ENCODE measurements around the gene SERPINF2.
"Not testable (repeated sequence)": the region's sequence is repeated elsewhere in the genome, so short reads cannot be mapped to it uniquely, and the experiment has no call there.

Gene SERPINF2

DNA sequence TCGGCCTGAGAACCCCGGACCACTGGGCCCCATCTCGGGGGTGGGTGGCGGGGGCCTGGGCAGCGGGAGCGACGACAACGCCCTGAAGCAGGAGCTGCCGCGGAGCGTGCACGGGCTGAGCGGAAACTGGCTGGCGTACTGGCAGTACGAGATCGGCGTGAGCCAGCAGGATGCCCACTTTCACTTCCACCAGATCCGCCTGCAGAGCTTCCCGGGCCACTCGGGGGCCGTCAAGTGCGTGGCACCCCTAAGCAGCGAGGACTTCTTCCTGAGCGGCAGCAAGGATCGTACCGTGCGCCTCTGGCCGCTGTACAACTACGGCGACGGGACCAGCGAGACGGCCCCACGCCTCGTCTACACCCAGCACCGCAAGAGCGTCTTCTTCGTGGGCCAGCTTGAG lies 8.9 kb upstream of the SERPINF2 start:
- DNase-seq (ENCODE audit: low read depth in 2 of 2, low spot score in 1 of 2) = no peak

DNA sequence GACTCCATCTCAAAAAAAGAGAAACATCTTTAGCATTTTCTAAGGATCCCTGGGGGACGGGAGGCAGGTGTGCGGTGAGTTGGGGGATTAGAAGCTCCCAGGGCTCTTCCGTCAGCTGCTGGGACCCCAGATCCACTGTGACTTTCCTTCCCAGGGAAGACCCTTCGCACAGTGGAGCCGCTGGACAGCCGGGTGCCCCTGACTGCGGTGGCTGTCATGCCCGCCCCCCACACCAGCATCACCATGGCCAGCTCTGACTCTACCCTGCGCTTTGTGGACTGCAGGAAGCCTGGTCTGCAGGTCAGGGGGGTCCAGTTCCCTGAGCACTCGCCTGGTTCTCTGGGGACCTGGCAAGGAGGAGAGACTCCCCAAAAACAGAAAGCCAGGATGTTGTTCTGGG lies 7.3 kb upstream of the SERPINF2 start:
- no peak for DNase-seq (ENCODE audit: low read depth in 2 of 2, low spot score in 1 of 2)

DNA sequence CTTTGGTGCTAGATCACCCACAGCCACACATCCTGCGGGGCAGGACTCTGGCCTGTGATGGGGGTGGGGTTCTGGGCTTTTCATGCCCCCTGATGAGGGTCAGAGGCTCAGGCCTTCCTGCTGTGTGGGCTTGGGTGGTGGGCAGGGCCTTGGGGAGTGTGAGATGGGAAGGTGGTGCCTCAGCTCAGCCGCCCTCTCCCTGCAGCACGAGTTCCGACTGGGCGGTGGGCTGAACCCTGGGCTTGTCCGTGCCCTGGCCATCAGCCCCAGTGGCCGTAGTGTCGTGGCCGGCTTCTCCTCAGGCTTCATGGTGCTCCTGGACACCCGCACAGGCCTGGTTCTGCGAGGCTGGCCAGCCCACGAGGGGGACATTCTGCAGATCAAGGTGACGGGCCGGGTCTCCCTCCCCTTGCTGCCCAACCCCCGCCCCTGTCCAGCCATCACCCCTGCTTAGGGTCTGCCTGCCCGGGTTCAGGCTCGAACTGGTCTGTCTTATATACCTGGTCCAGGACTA lies 6.8 kb upstream of the SERPINF2 start:
- no peak for DNase-seq (ENCODE audit: low read depth in 2 of 2, low spot score in 1 of 2)

DNA sequence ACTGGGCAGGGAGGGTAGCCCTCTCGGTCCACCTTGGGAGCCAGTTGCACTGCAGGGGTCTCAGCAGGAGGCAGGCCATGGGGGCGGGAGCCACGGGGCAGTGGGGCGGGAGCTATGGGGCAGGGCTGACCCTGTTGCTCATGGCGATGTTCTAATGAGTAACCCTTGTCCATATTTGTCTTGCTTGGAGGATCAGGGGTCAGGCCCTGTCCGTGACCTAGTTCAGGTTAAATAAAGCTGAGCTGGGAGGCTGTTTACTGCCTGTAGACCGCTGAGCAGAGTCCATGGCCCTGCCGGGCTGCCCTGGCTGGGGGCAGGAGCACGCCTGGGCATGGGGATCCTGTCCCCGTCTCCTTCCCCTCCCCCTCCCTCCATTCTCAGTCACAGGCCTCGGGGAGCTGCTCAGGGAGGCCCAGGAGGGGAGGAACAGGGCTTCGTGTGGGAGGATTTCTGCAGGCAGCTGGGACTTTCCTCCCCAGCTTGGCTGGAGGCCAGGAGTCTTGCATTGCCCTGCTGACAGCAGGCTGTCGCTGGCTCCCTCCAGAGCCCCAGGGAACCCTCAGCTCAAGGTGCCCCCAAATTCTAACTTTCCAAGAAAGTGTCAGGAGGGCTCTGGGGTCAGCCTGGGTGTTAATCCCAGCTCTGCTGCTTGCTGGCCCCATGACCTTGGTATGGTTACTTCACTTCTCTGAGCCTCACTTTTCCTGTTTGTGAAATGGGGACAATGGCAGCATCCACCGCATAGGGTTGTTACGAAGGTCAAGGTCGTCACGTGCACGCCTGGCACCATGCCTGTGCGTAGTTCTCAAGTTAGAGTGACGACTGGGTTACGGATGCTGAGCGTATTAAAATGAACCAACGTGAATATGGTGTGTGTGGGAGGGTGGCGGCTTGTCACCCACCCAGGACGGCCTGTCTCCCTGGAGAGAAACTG lies 6.1 kb upstream of the SERPINF2 start:
- DNase-seq (ENCODE audit: low read depth in 2 of 2, low spot score in 1 of 2) = no peak

DNA sequence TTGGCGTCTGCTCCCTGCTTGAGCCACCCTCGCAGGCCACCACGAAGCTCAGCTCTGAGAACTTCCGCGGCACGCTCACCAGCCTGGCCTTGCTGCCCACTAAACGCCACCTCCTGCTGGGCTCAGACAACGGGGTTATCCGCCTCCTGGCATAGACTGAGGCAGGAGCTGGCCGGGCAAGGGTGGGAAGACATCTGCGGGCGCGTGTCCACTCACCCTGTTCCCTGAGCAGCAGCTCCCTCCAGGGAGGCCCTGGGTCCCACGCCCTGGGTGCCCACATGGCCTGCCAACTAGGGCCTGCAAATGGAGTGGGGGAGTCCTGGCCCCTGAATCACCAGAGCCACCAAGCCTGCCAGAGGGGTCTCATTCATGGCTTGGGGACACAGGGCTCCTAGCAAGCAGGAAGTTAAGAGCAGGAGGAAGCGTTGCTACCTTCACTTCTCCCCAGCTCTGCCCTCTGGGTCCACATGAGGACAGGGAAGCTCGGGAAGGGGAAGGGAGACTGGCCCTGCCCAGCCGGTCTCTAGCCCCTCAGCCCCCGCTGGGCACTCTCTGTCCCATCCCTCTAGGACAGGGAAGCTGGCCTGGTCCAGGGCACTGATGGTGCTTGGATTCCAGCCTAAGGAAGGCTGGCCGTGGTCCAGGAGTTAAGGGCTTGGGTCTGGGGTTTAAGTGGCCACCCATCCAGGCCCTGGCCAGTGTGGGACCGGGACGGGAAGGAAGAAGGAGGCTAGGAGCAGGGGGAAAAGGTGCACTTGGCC lies 5.0 kb upstream of the SERPINF2 start:
- DNase-seq (ENCODE audit: low read depth in 2 of 2, low spot score in 1 of 2) = no peak

DNA sequence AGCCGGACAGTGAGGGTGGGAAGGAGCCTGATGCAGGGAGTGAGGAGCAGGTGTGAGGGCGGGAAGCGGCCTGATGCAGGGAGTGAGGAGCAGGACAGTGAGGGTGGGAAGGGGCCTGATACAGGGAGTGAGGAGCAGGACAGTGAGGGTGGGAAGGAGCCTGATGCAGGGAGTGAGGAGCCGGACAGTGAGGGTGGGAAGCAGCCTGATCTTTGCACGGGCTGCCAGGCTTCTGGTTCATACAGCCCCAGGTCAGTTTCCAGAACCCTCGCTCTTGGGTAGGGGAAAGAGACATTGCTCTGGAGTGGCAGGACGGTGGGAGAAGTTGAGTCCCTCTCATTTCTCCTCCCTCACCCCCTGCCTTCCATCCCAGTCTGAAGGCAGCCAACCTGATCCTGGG lies 772 bp upstream of the SERPINF2 start:
- not testable (repeated sequence) for DNase-seq (ENCODE audit: low read depth in 2 of 2, low spot score in 1 of 2)

DNA sequence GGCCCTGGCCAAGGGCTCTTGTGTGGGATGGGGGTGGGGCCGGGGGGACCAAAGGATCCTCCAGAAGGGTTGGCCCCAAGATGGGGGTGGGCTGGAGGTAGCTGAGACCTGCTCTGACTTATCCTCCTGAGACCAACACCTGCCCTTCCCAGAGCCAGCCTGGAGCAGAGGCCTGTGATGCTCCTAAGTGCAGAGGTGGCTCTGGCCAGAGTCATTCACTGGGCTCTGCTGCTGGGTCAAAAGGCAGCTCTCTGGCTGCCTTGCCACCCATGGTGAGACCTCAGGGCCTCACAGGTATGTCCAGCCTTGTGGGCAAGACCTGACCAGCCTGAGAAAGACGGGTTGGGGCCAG lies 393 bp downstream of the SERPINF2 start:
- no peak for DNase-seq (ENCODE audit: low read depth in 2 of 2, low spot score in 1 of 2)

DNA sequence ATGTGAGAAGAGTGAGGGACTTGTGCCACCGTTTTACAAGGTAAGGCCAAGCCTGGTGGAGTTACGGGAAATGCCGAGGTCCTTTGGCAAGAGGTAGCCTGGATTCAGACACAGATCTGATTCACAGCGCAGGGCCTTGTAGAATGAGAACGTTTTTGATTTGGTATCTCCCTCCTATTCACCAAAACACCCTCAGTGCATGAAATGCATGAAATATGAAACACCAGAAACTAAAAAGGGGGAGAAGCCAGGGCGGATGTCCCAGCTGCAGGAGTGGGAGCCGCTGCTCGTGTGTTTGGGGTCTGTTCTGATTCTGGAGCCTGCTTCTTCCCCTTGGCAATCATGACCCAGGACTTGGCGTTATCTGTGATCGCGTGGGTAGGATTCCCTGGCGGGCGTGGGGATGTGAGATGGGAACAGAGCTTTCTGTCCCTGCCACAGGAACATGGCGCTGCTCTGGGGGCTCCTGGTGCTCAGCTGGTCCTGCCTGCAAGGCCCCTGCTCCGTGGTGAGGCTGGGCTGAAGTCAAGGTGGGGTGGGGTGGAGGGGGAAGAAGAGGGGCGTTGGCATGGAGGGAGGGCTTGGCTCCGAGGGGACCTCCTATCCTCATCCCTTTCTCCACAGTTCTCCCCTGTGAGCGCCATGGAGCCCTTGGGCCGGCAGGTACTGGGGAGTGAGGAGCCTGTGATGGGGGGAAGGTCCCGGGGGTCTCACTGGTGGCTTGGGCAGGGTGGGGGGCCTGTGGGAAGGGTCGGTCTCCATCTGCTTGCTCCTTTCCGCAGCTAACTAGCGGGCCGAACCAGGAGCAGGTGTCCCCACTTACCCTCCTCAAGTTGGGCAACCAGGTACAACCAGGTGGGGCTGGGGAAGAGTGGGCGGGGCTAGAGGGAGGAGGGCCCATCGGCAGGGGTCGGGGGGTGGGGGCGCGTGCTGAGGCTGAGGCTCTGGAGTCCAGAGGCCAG lies 2.2 kb downstream of the SERPINF2 start:
- DNase-seq (ENCODE audit: low read depth in 2 of 2, low spot score in 1 of 2) = no peak

DNA sequence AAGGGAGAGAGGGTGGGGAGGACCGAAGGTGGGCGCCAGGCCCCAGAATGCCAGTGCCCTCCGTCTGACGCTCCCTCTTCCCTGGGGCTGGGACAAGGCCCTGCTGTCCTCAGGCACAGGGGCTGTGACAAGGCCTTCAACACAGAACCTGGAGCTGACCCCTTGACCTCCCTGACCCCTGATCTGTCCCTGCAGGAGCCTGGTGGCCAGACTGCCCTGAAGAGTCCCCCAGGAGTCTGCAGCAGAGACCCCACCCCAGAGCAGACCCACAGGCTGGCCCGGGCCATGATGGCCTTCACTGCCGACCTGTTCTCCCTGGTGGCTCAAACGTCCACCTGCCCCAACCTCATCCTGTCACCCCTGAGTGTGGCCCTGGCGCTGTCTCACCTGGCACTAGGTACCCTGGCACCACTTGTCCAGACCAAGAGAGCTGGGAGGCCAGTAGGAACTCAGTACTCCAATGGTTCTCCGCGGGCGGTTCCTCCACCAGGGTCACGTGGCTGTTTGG lies 2.9 kb downstream of the SERPINF2 start:
- DNase-seq (ENCODE audit: low read depth in 2 of 2, low spot score in 1 of 2) = no peak

DNA sequence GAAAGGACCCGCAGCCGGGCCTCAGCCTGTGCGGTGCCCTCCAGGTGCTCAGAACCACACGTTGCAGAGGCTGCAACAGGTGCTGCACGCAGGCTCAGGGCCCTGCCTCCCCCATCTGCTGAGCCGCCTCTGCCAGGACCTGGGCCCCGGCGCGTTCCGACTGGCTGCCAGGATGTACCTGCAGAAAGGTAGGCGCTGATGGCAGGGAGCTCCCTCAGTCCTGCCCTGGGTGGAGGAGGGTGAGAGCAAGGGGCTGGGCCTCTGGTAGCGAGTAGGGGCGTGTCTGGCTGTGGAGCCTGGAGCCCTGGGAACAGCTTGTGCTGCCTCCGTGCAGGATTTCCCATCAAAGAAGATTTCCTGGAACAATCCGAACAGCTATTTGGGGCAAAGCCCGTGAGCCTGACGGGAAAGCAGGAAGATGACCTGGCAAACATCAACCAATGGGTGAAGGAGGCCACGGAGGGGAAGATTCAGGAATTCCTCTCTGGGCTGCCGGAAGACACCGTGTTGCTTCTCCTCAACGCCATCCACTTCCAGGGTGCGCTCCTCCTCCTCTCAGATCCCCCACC lies 4.4 kb downstream of the SERPINF2 start:
- DNase-seq (ENCODE audit: low read depth in 2 of 2, low spot score in 1 of 2) = no peak

DNA sequence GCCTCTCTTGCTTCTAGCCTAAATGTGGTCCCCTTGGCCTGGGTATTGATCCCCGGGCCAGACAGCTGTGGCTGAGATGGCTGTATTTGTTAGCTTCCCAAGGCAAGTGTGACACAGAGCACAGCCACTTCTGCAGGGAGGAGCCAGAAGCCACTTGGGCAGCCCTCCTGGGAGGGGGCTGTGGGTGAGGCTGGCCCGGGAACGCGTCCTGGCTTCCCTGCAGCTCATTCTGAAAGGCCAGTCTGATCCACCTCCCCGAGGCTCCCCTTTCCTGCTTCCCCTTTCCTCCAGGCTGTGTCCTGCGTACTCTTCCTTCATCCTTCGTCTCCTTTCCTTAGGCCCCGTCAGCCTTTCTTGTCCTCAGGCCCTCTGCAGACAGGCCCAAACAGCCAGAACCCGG lies 8.0 kb downstream of the SERPINF2 start:
- no peak for DNase-seq (ENCODE audit: low read depth in 2 of 2, low spot score in 1 of 2)

DNA sequence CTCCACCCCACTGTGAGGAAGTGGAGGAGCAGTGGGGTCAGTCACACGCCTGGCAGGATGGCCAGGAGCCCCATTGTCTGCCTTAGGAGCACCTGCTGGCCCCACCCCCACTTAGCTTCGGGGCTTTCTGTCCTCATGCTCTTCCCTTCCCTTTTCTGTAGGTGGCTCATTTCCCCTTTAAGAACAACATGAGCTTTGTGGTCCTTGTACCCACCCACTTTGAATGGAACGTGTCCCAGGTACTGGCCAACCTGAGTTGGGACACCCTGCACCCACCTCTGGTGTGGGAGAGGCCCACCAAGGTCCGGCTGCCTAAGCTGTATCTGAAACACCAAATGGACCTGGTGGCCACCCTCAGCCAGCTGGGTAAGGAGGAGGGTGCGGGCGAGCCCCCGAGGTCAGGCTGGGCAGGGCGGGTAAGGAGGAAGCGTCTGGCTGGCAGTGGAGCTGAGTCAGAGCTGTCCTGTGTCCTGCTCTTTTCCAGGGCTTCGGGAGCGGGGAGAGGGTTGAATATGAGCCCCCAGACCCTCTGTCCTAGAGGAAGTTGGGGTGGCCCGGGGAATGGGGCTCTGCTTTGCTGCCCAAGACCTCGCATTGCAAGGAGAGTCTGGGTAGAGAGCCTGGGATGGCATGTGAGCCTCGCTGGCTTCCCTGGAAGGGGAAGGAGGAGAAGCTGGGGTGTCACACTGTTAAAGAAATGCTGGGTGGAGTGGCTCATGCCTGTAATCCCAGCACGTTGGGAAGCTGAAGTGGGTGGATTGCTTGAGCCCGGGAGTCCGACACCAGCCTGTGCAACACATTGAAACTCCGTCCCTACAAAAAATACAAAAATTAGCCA lies 10.0 kb downstream of the SERPINF2 start:
- no peak for DNase-seq (ENCODE audit: low read depth in 2 of 2, low spot score in 1 of 2)

DNA sequence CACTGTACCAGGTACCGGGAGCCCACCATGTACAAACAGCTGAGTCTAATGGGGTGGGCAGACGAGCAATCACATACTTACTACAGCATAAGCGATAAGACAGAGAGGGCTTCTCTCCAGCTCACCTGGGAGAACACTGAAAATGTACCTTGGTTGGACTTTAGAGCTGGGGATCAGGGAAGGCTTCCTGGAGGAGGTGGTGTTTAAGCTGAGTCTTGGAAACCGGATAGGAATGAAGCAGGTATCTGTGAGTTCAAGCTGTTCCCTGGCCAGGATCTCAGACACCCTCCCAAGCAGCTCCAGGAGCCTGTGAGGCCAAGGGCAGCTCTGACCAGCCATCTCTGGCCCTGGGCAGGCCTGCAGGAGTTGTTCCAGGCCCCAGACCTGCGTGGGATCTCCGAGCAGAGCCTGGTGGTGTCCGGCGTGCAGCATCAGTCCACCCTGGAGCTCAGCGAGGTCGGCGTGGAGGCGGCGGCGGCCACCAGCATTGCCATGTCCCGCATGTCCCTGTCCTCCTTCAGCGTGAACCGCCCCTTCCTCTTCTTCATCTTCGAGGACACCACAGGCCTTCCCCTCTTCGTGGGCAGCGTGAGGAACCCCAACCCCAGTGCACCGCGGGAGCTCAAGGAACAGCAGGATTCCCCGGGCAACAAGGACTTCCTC lies 11.2 kb downstream of the SERPINF2 start:
- DNase-seq (ENCODE audit: low read depth in 2 of 2, low spot score in 1 of 2) = no peak

DNA sequence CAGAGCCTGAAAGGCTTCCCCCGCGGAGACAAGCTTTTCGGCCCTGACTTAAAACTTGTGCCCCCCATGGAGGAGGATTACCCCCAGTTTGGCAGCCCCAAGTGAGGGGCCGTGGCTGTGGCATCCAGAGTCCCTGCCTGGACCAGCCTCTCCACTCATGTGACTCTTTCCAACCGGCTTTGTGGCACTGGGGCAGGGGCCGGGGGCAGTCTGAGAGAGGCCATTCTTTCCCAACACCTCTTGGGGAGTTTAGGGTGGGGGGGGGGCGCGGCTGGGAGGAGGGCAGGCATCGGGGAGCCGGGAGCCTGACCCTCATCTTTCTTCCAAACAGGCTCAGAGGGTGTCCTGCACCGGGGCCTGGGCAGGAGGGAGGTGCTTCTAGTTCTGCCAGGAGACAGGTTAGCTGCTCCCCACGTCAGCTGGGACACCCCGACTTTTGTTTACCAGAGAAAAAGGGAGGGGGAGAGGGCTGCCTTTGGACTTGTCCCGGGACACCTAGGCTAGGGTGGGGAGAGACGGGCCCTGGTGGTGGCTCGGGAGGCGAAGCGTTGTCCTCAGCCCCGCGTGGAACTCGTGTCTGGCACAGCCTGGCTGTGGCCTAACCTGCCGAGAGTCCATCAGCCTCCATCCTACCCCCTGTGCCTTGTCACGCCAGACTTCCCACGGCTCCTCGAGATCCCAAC lies 11.9 kb downstream of the SERPINF2 start:
- DNase-seq (ENCODE audit: low read depth in 2 of 2, low spot score in 1 of 2) = no peak

DNA sequence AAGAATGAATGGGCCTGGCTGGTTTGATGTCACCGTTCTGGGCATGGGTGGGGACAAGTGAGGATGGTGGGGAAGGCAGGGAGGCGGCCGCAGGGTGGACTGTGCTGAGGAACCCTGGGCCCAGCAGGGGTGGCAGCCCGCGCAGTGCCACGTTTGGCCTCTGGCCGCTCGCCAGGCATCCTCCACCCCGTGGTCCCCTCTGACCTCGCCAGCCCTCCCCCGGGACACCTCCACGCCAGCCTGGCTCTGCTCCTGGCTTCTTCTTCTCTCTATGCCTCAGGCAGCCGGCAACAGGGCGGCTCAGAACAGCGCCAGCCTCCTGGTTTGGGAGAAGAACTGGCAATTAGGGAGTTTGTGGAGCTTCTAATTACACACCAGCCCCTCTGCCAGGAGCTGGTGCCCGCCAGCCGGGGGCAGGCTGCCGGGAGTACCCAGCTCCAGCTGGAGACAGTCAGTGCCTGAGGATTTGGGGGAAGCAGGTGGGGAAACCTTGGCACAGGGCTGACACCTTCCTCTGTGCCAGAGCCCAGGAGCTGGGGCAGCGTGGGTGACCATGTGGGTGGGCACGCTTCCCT lies 12.7 kb downstream of the SERPINF2 start:
- no peak for DNase-seq (ENCODE audit: low read depth in 2 of 2, low spot score in 1 of 2)

DNA sequence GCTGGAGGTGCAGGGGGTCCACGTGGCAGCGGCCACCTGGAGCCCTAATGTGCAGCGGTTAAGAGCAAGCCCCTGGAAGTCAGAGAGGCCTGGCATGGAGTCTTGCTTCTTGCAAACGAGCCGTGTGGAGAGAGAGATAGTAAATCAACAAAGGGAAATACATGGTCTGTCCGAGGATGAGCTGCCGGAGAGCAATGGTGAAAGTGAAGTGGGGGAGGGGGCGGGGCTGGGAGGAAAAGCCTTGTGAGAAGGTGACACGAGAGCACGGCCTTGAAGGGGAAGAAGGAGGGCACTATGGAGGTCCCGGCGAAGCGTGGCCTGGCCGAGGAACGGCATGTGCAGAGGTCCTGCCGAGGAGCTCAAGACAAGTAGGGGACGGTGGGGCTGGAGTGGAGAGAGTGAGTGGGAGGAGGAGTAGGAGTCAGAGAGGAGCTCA lies 13.2 kb downstream of the SERPINF2 start:
- no peak for DNase-seq (ENCODE audit: low read depth in 2 of 2, low spot score in 1 of 2)

DNA sequence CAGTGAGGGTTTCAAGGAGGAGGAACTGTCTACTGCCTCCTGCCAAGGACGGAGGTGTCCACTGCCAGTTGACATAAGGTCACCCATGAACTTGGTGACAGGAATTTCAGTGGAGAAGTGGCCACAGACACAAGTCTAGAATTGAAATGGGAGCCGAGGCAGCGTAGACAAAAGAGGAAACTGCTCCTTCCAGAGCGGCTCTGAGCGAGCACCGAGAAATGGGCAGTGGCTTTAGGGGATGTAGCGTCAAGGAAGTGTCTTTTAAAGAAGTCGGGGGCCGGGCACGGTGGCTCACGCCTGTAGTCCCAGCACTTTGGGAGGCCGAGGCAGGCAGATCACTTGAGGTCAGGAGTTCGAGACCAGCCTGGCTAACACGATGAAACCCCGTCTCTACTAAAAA lies 16.1 kb downstream of the SERPINF2 start:
- DNase-seq (ENCODE audit: low read depth in 2 of 2, low spot score in 1 of 2) = no peak

DNA sequence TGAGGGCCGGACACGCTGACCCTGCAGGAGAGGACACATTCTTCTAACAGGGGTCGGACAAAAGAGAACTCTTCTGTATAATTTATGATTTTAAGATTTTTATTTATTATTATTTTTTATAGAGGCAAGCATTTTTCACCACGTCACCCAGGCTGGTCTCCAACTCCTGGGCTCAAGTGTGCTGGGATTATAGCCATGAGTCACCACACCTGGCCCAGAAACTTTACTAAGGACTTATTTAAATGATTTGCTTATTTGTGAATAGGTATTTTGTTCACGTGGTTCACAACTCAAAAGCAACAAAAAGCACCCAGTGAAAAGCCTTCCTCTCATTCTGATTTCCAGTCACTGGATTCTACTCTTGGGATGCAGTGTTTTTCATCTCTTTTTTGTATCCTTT lies 16.9 kb downstream of the SERPINF2 start:
- DNase-seq (ENCODE audit: low read depth in 2 of 2, low spot score in 1 of 2) = no peak
